Fibroblast of lung (primary cell): ENCODE results near the gene TLR10.

Experiments
- EZH2 ChIP-seq: IDR thresholded peaks from 2 replicates; pipeline ENCODE4 v1.5.1; 2012; ENCODE audit warnings: low read length, control low read depth, mild to moderate bottlenecking; ENCODE audit errors: missing control alignments
- TF ChIP-seq, protein P1 (sequence below), 2 donors: IDR thresholded peaks in 1 of 2; conservative IDR thresholded peaks in 1 of 2; 1 replicate in 1 of 2; 2 replicates in 1 of 2; pipeline ENCODE4 v1.5.1; 2011 to 2012; ENCODE audit warnings: low read length in 2 of 2, control low read depth in 1 of 2, inconsistent platforms in 1 of 2, low read depth in 1 of 2, mild to moderate bottlenecking in 1 of 2

GRCh38 chr4:38734446-38734845, 48.3 kb downstream of the TLR10 start:
- no peak for TF ChIP-seq EZH2
- TF ChIP-seq, protein P1, sequence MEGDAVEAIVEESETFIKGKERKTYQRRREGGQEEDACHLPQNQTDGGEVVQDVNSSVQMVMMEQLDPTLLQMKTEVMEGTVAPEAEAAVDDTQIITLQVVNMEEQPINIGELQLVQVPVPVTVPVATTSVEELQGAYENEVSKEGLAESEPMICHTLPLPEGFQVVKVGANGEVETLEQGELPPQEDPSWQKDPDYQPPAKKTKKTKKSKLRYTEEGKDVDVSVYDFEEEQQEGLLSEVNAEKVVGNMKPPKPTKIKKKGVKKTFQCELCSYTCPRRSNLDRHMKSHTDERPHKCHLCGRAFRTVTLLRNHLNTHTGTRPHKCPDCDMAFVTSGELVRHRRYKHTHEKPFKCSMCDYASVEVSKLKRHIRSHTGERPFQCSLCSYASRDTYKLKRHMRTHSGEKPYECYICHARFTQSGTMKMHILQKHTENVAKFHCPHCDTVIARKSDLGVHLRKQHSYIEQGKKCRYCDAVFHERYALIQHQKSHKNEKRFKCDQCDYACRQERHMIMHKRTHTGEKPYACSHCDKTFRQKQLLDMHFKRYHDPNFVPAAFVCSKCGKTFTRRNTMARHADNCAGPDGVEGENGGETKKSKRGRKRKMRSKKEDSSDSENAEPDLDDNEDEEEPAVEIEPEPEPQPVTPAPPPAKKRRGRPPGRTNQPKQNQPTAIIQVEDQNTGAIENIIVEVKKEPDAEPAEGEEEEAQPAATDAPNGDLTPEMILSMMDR (conservative IDR thresholded peaks at IDR 0.05 in 1 of 2, IDR thresholded peaks at IDR 0.05 in 1 of 2; ENCODE audit: low read depth in 1 of 2, low read length in 2 of 2) = no peak
